ENCODE measurements around the gene PLCL1.

GRCh38 chr2:197925204-197925603 lies 120.8 kb downstream of the PLCL1 start:
- no peak for TF ChIP-seq CTCF (IDR thresholded peaks at IDR 0.05)
- no peak for TF ChIP-seq EP300 (IDR thresholded peaks at IDR 0.05)
